NT2/D1 (cell line): ENCODE results near the gene PSPN.

Source experiments
- SUZ12 ChIP-seq: IDR thresholded peaks from 2 replicates; pipeline ENCODE4 v1.6.1; 2011; ENCODE audit not compliant: insufficient read length, insufficient read depth; ENCODE audit errors: extremely low read depth
- YY1 ChIP-seq: IDR thresholded peaks from 2 replicates; pipeline ENCODE4 v1.6.1; 2011; ENCODE audit not compliant: insufficient read length, insufficient read depth
- ZNF274 ChIP-seq: IDR thresholded peaks from 2 replicates; pipeline ENCODE4 v1.6.1; 2011; ENCODE audit warnings: mild to moderate bottlenecking, low read depth, low read length

- no peak for TF ChIP-seq SUZ12
- no peak for TF ChIP-seq ZNF274
- TF ChIP-seq YY1, result no peak
These were observed 2.3 kb upstream of the PSPN start for GRCh38 chr19:6378041-6378440.
